KOPT-K1 (cell line): ENCODE data around the gene SPRR4.

Experiments
- H3K27ac ChIP-seq: fragments of 200-600 bp; sonication (generic); 2 replicates; pipeline ENCODE4 v1.5.1; 2016; ENCODE audit warnings: antibody characterized with exemption, mild to moderate bottlenecking, low read depth, low read length; ENCODE audit not compliant: poor library complexity, severe bottlenecking
- H3K36me3 ChIP-seq: fragments of 200-600 bp; sonication (generic); 2 replicates; pipeline ENCODE4 v1.5.1; 2017; ENCODE audit warnings: antibody characterized with exemption, mild to moderate bottlenecking, low read length, moderate library complexity; ENCODE audit not compliant: insufficient read depth
- H3K9me3 ChIP-seq: fragments of 200-600 bp; sonication (generic); 2 replicates; pipeline ENCODE4 v1.5.1; 2017; ENCODE audit warnings: antibody characterized with exemption, low read length, mild to moderate bottlenecking; ENCODE audit not compliant: insufficient read depth, poor library complexity, severe bottlenecking

Gene SPRR4

DNA sequence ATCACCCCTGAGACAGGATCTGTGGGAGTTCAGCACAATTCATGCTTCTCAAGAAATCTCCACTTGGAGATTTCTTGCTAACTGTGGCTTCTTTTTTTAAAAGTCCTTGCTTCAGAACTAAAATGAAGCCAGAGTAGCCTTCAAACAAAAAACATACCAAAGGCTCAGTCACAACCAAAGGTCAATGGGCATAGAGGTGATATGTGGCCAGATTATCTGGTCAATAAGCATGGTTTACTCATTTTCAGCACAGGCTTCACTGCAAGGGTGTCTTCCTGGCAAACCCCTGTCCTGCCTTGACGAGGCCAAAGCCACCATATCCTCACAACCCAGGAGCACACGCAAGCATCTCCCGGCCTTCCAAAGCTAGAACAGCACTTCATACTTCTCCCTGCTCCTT lies 11.2 kb upstream of the SPRR4 start:
- no peaks in the 10 kb centered on the region for H3K9me3 ChIP-seq
- no peaks in the 10 kb centered on the region for H3K36me3 ChIP-seq
- H3K27ac ChIP-seq = no peak overlapping the region

DNA sequence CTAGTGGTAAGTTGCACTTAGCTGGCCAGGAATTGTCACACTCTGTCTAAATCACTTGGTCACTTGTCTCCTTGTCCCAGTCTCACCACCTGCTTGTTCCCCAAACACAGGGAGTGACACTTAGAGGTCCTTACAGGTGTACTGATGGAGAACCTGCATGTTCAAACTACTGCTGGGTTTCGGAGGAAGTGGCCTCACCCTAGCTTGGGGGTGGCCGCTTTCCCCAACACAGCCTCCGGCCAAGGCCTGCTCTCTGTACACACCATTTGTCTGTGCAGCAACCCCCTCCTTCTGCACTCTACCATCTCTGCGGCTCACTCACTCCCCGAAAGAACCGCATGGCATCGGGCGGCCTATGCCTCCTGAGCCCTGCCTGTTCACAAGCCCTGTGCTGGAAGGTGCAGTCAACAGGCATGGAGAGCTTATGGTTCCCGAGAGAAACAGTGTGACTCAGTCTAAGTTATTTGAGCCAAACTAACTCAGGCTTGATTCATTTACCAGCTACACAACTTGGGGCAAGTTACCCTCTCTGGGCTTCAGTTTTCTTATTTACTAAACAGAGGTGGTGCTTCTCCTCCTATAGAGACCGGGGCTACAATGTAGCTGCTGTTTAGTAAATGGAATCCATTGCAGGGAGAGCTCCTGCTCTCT lies 10.5 kb upstream of the SPRR4 start:
- no peaks in the 10 kb centered on the region for H3K36me3 ChIP-seq
- H3K9me3 ChIP-seq = no peaks in the 10 kb centered on the region
- H3K27ac ChIP-seq = no peak overlapping the region

DNA sequence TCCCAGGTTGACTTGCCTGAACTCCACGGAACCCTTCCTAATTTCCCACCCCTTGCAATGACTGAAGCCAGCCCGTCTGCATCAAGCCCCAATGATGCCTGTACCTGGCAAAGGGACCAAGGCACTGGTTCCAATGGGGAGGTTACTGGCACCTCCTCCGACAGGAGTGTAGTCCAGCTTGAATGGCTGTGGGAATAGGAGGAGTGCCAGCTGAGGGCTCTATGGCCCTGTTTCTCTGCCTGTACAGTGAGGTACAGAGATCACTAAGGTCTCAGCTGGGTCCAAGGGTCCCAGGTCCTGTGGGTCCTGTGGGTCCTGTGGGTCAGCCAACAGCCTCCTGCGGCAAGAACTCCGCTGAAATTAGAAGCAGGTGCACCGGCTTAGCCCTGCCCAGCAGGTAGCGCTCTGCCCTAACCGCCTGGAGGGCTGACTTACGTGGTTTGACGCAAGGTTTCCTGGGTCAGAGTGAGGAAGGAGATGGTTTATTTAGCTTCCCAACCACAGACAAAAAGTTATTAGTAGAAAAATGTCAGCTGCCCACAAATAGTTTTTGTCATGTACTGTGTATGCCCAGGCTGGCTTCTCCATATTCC lies 9.9 kb upstream of the SPRR4 start:
- Histone ChIP-seq H3K36me3 (no peaks in the 10 kb centered on the region), H3K9me3 (no peaks in the 10 kb centered on the region), H3K27ac (no peak overlapping the region)

DNA sequence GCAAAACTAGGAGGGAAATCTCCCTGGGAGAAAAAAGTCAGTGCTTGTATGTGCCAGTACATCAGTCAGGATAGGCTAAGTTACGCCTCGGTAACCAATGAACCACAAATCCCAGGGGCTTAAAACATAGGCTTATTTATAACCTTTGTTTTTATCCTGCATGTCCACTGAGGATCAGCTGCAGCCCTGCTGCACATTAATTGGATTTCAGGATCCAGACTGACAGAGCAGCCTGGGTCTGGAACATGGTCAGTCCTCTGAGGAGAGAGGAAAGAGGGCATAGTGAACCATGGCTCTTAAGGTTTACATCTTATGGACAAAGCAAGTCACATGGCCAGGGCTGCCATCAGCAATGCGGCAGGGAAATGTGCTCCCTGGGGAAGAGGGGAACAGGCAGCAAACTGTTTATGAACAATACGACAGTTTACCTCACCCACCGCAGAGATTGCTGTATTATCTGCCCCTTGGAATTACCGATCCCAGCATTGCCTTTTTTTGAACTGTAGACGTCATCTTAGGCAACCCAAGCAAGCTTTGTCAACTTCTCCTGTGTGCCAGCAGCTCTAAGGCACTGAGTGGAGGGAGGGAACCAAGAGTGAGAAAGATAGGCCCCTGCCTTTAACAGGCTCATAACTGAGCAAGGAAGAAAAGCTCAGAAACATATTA lies 9.1 kb upstream of the SPRR4 start:
- Histone ChIP-seq H3K9me3 (no peaks in the 10 kb centered on the region), H3K36me3 (no peaks in the 10 kb centered on the region), H3K27ac (no peak overlapping the region)

DNA sequence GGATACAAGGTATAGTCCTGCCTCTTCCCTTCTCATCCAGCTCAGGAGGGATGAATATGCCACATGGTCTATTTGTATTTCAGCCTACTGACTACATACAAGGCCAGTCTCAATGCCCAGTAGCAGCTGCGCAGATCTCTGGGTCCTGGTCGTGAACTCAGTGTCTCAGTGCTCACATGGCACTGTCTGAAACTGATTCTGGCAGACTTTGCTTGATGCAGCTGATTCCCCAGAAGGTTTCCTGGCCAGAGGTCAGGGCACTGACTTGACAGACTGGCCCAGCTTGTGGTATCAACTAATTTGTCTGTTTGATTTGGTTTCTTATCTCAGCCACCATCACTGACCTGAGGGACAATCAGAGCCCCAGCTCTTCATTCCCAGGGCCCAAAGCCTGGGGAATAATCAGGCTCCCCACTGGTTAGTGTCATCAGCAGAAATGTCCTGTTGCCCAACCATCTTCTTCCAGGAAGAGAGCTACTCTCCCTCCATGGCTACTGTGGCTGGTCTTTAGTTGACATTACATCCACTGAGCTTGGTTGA lies 7.5 kb upstream of the SPRR4 start:
- no peaks in the 10 kb centered on the region for H3K36me3 ChIP-seq
- H3K9me3 ChIP-seq = no peaks in the 10 kb centered on the region
- no peak overlapping the region for H3K27ac ChIP-seq

DNA sequence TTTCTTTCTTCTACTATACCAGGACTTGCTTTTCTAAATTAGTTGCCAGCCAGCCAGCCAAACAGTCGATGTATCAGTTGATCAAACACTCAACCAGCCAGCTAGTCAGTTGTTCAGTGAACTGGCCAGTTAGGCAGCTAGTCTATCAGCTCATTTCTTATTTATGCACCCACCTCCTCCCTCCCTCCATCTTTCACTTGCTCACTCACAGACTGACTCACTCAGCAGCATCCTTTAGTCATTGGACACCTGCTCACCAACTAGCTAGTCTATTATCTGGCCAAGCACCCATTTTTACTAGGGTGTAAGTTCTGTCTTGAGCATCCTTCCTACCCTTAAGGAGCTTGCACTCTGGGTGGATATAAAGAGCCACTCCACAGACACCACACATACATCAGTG lies 5.9 kb upstream of the SPRR4 start:
- no peak overlapping the region for H3K27ac ChIP-seq
- no peaks in the 10 kb centered on the region for H3K36me3 ChIP-seq
- H3K9me3 ChIP-seq = no peaks in the 10 kb centered on the region

DNA sequence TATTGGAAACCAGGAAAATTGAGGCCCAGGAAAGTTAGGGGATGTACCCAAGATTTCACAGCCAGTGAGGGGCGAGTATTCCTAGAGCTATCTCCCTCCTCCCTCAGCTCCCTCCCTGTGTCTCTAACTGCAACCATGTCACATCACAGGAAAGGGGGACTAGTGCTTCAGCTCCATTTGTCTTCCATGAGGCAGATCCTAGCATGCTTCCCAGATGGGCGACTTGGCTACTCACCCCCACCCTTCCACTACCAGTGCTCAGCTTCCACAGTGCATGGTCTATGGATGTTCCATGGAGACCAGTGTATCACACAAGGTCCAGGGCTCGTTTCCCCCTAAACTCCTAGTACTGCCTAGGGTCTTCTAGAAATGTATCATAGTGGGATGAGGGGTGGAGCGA lies 4.6 kb upstream of the SPRR4 start:
- Histone ChIP-seq H3K9me3 (no peaks in the 10 kb centered on the region), H3K36me3 (no peaks in the 10 kb centered on the region), H3K27ac (no peak overlapping the region)

DNA sequence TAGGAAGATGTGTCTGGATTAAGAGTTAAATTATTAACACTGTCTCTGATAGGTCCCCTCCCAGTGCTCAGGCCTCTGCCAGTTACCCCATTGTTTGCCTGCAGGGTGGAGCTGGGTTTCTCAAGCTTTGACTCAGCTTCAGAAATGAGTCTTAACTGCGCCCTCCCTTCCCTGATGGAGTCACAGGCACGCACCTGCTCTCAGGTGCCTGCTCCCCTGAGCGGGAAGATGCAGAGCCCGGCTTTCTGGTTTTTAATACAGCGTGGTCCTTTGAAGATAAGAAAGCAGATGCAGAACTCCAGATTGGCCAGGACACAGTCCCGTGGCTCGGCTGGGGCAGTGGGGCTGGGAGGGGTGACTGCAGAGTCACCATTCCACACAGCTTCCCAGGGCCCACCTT lies 3.2 kb upstream of the SPRR4 start:
- no peaks in the 10 kb centered on the region for H3K36me3 ChIP-seq
- no peaks in the 10 kb centered on the region for H3K9me3 ChIP-seq
- no peak overlapping the region for H3K27ac ChIP-seq

DNA sequence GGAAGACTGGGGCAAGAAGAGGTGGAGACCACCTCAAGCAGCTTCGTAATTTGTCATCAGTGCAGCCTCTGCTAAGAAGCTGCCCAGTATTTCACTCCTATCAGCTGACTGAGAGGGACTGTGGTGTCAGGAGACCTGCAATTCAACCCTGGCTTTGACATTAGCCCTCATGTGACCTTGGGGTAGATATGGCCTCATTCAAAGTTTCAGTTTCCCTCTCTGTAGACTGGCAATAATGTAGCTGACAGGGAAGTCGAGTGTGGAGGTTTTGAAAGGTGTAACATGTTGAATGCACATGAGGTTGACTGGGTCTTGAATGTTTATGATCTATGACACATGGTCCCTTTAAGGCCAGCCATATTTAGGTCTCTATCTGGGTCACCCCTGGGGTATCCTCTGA lies 2.2 kb upstream of the SPRR4 start:
- H3K27ac ChIP-seq = no peak overlapping the region
- no peaks in the 10 kb centered on the region for H3K9me3 ChIP-seq
- no peaks in the 10 kb centered on the region for H3K36me3 ChIP-seq

DNA sequence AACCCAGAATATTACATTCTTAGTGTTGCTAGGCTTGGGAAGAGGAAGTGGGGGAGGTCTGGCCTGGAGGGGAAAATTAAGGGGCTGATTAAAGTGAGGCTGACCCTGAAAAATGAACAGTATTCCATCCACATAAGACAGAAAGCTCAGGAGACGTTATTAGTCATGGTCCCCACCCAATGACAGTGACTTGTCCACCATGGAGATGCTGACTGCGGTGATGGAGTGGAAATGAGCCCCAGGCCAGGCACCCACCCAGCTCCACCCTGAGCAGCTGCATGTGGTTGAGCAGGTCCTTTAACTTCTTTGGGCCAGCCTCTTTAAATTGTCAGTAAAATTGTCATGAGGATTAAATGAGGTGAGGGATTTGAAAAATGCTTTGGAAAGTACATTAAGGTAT lies 1.4 kb upstream of the SPRR4 start:
- Histone ChIP-seq H3K27ac (no peak overlapping the region), H3K9me3 (no peaks in the 10 kb centered on the region), H3K36me3 (no peaks in the 10 kb centered on the region)

DNA sequence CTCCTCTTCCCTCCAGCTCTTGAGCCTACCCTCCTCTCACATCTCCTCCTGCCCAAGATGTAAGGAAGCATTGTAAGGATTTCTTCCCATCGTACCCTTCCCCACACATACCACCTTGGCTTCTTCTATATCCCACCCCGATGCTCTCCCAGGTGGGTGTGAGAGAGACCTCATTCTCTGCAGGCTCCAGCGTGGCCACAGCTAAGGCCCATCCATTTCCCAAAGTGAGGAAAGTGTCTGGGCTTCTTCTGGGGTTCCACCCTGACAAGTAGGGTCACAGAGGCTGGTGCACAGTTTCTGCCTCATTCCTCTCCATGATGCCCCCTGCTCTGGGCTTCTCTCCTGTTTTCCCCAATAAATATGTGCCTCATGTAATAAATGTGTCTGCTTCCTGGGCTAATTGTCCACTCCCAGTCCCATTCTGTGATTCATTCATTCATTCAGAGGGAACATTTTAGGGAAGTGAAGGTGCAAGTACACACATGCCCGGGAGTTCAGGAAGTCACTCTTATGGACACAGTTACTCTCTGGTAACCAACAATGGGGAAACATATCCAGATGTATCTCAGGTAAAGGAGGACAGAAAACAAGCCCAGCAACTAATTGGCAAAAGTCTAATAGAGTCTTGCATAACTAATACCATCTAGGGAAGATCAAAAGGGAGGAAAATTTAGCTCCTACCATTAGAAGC lies 1.9 kb downstream of the SPRR4 start:
- H3K27ac ChIP-seq = no peak overlapping the region
- no peaks in the 10 kb centered on the region for H3K36me3 ChIP-seq
- H3K9me3 ChIP-seq = no peaks in the 10 kb centered on the region

DNA sequence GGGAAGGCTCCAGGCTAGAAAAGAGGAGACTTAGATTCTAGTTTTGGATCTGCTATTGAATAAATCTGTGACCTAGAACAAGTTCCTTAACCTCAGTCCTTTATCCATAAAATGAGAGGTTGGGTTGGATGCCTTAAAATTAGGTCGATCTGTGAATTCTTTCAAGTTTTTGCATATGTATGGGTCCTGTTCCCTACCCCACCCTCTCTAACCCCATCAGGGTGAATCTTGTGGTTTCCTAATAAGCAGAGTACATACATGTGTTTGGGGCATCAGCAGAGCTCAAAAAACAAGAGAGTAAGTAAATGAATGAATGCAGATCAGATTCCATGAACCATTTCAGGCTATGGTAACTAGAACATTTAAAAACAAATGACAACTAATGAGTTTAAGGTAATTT lies 6.2 kb downstream of the SPRR4 start:
- Histone ChIP-seq H3K9me3 (no peaks in the 10 kb centered on the region), H3K36me3 (no peaks in the 10 kb centered on the region), H3K27ac (no peak overlapping the region)

DNA sequence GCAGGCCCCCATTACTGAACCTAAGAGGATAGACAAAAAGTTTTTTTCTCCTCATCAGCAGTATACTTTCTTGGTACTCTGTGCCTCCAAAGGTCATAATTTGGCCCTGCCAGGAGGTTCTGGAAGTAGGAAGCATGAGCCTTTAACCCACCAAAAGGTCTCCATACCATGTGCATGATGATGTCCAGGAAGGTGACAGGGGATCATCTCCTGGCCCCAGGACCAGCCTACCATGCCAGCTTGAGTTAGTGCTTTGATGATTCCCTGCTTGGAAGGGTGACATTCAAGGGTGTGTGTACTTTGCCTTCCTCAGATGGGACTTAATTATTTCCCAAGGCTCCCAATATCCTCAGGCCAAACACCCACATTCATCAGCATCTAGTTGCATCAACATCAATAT lies 7.2 kb downstream of the SPRR4 start:
- Histone ChIP-seq H3K27ac (no peak overlapping the region), H3K9me3 (no peaks in the 10 kb centered on the region), H3K36me3 (no peaks in the 10 kb centered on the region)

DNA sequence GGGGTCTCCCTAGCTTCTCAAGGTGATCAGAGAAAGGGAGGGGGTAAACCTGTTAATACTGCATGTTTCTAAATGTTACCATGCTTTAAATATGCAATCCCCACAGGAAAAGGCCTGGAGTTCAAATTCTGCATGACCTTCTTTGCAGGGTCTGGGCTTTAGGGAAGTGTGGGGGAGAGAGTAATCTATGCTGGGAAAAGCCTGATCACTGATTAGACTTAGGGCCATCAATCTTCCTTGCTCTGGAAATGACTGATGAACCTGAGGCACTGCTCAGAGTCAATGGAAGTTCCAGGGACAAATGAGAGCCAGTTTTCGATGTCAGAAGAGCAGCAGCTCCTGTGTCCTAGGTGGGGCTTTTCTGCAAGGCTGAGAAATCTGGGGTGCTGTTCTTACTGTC lies 10.2 kb downstream of the SPRR4 start:
- H3K27ac ChIP-seq = no peak overlapping the region
- no peaks in the 10 kb centered on the region for H3K36me3 ChIP-seq
- H3K9me3 ChIP-seq = no peaks in the 10 kb centered on the region

DNA sequence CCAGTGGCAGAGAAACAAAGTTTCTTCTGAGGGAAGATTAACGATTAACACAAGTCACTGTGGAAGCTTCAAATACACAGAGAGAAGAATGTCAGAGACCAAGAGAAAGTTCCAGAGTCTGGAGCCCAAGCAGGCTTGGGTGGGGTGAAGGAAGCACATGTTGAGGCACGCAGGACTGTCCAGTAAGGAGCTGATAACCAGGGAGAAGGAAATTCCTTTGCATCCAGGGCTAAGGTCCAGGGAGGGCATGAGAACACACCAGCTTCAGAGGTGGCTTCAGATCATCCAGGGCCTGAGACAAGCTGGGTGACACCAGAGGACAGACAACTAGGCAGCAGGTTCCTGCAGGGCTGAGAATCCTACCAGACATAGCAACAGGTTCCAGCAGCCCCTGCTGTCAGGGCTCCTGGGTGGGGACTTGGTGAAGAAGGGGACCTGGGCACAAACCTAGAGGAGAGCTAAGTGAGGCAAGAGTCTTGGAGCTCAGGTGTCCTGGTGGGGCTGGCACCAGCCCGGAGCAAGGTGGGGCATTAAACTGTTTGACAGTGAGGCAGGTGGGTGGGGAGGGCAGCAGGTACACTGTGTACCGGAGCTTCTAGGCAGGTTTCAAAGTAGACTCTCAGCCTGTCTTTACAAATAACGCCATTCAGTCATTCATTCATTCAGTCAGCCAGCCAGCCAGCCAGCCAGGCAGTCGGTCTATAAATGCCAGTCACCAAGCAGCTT lies 10.9 kb downstream of the SPRR4 start:
- H3K36me3 ChIP-seq = no peaks in the 10 kb centered on the region
- H3K9me3 ChIP-seq = no peaks in the 10 kb centered on the region
- no peak overlapping the region for H3K27ac ChIP-seq
